Nephron (organoid): ENCODE measurements around the gene SMARCB1.

Experiments
- H3K27ac Mint-ChIP-seq, 3 experiments: 2 replicates each; pipeline ENCODE4 v1.8.0; 2020; ENCODE audit warnings: mixed read lengths in 3 of 3, mild to moderate bottlenecking in 2 of 3, moderate library complexity in 1 of 3
- H3K27me3 Mint-ChIP-seq: 2 replicates; pipeline ENCODE4 v1.8.0; 2021; ENCODE audit warnings: low read depth, mild to moderate bottlenecking, moderate library complexity, mixed read lengths
- H3K36me3 Mint-ChIP-seq: 2 replicates; pipeline ENCODE4 v1.8.0; 2020; ENCODE audit warnings: low read depth, mixed read lengths
- H3K4me1 Mint-ChIP-seq: 2 replicates; pipeline ENCODE4 v1.8.0; 2020; ENCODE audit warnings: mixed read lengths
- H3K4me3 Mint-ChIP-seq, 3 experiments: 2 replicates each; pipeline ENCODE4 v1.8.0; 2020; ENCODE audit warnings: mild to moderate bottlenecking in 3 of 3, mixed read lengths in 3 of 3, moderate library complexity in 2 of 3
- H3K9me3 Mint-ChIP-seq: 2 replicates; pipeline ENCODE4 v1.8.0; 2020; ENCODE audit warnings: mixed read lengths
- TF ChIP-seq, protein P1 (sequence below), 3 experiments: fragments of 200-600 bp; sonication (generic); IDR thresholded peaks; one replicate each; pipeline ENCODE4 v1.5.0; 2021; ENCODE audit warnings: antibody characterized with exemption in 3 of 3; ENCODE audit not compliant: unreplicated experiment in 3 of 3

Gene SMARCB1

GRCh38 chr22:23793326-23793725, 6.6 kb downstream of the SMARCB1 start:
- peak overlapping the region; percentile 58 to 96 (median 85) for H3K27ac Mint-ChIP-seq
- peaks cover 48% of the 10 kb centered on the region for H3K4me1 Mint-ChIP-seq
- no peaks in the 10 kb centered on the region for H3K9me3 Mint-ChIP-seq
- no peaks in the 10 kb centered on the region for H3K27me3 Mint-ChIP-seq
- no peak overlapping the region for H3K4me3 Mint-ChIP-seq
- TF ChIP-seq, protein P1, sequence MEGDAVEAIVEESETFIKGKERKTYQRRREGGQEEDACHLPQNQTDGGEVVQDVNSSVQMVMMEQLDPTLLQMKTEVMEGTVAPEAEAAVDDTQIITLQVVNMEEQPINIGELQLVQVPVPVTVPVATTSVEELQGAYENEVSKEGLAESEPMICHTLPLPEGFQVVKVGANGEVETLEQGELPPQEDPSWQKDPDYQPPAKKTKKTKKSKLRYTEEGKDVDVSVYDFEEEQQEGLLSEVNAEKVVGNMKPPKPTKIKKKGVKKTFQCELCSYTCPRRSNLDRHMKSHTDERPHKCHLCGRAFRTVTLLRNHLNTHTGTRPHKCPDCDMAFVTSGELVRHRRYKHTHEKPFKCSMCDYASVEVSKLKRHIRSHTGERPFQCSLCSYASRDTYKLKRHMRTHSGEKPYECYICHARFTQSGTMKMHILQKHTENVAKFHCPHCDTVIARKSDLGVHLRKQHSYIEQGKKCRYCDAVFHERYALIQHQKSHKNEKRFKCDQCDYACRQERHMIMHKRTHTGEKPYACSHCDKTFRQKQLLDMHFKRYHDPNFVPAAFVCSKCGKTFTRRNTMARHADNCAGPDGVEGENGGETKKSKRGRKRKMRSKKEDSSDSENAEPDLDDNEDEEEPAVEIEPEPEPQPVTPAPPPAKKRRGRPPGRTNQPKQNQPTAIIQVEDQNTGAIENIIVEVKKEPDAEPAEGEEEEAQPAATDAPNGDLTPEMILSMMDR (IDR thresholded peaks at IDR 0.05; ENCODE audit: unreplicated experiment in 3 of 3): no peak
- H3K36me3 Mint-ChIP-seq: peaks cover 57% of the 10 kb centered on the region

DNA sequence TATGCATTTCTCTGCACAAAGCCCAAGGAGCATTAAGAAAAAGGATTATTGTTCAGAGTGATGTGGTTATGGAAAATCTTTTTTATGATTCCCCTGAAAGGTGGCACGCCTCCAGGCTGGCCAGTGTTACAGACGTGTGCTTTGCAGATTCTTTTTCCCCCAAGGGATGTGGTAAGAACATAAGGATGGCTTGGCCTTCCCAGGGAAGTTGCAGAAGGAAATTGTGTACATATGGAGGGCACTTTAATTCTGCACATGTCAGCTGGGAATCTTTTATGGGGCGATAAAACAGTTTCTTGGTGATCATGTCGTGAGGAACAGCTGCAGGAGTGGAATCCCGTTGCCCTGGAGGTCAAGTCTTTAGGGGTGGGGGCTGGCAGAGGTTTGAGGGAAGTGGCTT, 9.7 kb downstream of the SMARCB1 start:
- Mint-ChIP-seq H3K9me3 (no peaks in the 10 kb centered on the region), H3K4me3 (no peak overlapping the region), H3K36me3 (peaks cover 76% of the 10 kb centered on the region), H3K27ac (peak overlapping the region; percentile 47 to 92 (median 74)), H3K4me1 (peaks cover 28% of the 10 kb centered on the region), H3K27me3 (no peaks in the 10 kb centered on the region)
- TF ChIP-seq, protein P1 (IDR thresholded peaks at IDR 0.05; ENCODE audit: unreplicated experiment in 3 of 3): no peak

DNA sequence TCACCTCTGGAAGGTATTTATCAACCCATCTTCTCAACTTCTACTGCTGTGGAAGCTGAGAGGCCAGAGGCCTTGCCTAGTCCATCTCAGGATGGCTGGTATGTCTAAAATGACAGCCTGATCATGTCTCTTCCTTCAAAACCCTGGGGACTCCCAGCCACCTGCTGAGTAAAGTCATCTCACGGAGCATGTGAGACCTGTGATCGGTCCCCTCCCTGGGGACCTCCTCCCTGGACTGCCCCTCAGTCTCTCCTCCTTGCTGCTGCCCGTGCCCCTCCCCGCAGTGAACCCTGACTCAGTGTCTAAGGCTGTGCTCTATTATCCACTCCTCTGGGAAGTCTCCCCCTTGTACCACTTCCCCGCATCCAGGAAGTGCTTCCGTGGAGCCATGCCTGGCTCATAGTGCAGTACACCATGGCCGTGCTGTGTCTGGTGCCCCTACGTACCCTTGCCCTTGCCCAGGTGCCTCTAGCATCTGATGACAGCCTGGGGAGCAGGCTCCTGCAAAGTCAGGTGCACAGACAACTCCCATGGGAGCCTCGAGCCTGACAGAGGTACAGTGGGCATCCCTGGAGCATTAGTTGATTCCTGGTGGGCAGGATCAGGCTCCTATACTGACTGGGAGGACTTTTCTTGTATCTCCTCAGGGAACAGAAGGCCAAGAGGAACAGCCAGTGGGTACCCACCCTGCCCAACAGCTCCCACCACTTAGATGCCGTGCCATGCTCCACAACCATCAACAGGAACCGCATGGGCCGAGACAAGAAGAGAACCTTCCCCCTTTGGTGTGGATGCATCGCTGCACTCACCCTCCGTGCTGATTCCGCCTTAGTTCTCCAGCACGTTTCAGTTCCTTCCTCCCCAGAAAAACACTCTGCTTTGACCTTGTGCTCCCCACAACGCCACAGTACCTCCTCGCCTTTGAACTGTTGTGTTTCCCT, 13.8 kb downstream of the SMARCB1 start:
- H3K4me1 Mint-ChIP-seq: peaks cover 17% of the 10 kb centered on the region

GRCh38 chr22:23801238-23801821, 14.6 kb downstream of the SMARCB1 start:
- TF ChIP-seq, protein P1 (IDR thresholded peaks at IDR 0.05; ENCODE audit: unreplicated experiment in 3 of 3): no peak
- Mint-ChIP-seq H3K4me3 (no peak overlapping the region), H3K36me3 (peaks cover 86% of the 10 kb centered on the region), H3K9me3 (no peaks in the 10 kb centered on the region), H3K4me1 (peaks cover 13% of the 10 kb centered on the region), H3K27ac (no peak overlapping the region), H3K27me3 (no peaks in the 10 kb centered on the region)

More for the DNA sequence above, 13.8 kb downstream of the SMARCB1 start:
- no peak overlapping the region for H3K4me3 Mint-ChIP-seq
- no peak overlapping the region for H3K27ac Mint-ChIP-seq
- H3K36me3 Mint-ChIP-seq: peaks cover 85% of the 10 kb centered on the region
- TF ChIP-seq, protein P1 (IDR thresholded peaks at IDR 0.05; ENCODE audit: unreplicated experiment in 3 of 3): no peak
- no peaks in the 10 kb centered on the region for H3K27me3 Mint-ChIP-seq
- H3K9me3 Mint-ChIP-seq: no peaks in the 10 kb centered on the region

- H3K36me3 Mint-ChIP-seq: peaks cover 84% of the 10 kb centered on the region
- TF ChIP-seq, protein P1 (IDR thresholded peaks at IDR 0.05; ENCODE audit: unreplicated experiment in 3 of 3): no peak
- H3K4me1 Mint-ChIP-seq: peaks cover 9% of the 10 kb centered on the region
- H3K27me3 Mint-ChIP-seq: no peaks in the 10 kb centered on the region
- H3K4me3 Mint-ChIP-seq: no peak overlapping the region
- H3K27ac Mint-ChIP-seq: no peak overlapping the region
- H3K9me3 Mint-ChIP-seq: no peaks in the 10 kb centered on the region
Measured at GRCh38 chr22:23801886-23802377, 15.2 kb downstream of the SMARCB1 start.
